NB4 (cell line): ENCODE measurements around the gene DIP2C.

Source experiments
- MYC ChIP-seq: IDR thresholded peaks from 2 replicates; pipeline ENCODE4 v1.6.1; 2011; ENCODE audit warnings: low read depth, low read length
- POLR2A ChIP-seq: IDR thresholded peaks from 2 replicates; pipeline ENCODE4 v1.6.1; 2011; ENCODE audit warnings: mild to moderate bottlenecking; ENCODE audit not compliant: insufficient read length; ENCODE audit errors: extremely low read depth
- TF ChIP-seq, protein P1 (sequence below): IDR thresholded peaks from one replicate; pipeline ENCODE4 v1.5.1; 2012; ENCODE audit warnings: low read depth, low read length
- TF ChIP-seq, protein P2 (sequence below): IDR thresholded peaks from 2 replicates; pipeline ENCODE4 v1.6.1; 2011; ENCODE audit warnings: low read depth, low read length

DNA sequence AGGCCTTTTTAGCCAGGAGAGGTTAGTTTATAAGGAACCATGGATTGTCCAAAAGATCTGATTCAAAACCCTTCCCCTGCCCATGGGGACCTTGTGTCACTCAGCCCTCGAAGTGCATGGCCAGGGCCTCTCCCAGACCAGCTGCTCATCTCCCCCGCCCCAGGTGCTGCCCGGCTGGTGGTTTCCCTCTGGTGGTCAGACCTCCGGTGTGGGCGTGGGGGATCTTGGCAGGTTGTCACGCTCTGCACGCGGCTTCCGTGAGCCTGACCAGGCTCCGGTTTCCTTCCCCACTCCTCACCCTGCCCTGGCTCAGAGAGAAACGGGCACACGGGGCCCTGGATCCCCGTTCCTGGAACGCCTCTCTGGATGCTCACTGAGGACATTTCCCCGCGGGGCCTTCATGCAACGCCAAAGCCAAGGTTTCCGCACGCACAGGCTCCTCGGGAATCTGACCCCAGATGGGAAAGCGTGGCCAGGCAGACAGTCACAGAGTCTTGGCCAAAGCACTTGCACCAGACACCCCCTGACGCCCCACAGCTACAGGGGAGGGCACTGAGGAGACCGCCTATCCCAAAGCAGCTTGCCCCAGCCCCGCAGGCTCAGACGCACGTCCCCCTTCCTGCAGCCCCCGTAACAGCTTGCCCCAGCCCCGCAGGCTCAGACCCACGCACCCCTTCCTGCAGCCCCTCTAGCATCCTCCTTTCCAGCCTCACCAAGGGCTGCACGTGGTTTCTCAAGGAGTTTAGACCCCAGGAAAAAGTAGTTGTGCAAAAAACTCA is 7.8 kb upstream of the DIP2C start:
- TF ChIP-seq, protein P1, sequence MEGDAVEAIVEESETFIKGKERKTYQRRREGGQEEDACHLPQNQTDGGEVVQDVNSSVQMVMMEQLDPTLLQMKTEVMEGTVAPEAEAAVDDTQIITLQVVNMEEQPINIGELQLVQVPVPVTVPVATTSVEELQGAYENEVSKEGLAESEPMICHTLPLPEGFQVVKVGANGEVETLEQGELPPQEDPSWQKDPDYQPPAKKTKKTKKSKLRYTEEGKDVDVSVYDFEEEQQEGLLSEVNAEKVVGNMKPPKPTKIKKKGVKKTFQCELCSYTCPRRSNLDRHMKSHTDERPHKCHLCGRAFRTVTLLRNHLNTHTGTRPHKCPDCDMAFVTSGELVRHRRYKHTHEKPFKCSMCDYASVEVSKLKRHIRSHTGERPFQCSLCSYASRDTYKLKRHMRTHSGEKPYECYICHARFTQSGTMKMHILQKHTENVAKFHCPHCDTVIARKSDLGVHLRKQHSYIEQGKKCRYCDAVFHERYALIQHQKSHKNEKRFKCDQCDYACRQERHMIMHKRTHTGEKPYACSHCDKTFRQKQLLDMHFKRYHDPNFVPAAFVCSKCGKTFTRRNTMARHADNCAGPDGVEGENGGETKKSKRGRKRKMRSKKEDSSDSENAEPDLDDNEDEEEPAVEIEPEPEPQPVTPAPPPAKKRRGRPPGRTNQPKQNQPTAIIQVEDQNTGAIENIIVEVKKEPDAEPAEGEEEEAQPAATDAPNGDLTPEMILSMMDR = no peak
- no peak for TF ChIP-seq POLR2A
- TF ChIP-seq, protein P2, sequence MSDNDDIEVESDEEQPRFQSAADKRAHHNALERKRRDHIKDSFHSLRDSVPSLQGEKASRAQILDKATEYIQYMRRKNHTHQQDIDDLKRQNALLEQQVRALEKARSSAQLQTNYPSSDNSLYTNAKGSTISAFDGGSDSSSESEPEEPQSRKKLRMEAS = no peak
- no peak for TF ChIP-seq MYC
